GM19324 (cell line): Measurements from ENCODE around the gene ST3GAL4.

ENCODE experiments used
- ATAC-seq: cut with Tn5 transposase; IDR thresholded peaks from one replicate; pipeline ENCODE4 v1.9.1; 2021; ENCODE audit warnings: mild to moderate bottlenecking, moderate library complexity; ENCODE audit not compliant: unreplicated experiment, low FRiP score

The ST3GAL4 gene

GRCh38 chr11:126461996-126462395, 106.5 kb downstream of the ST3GAL4 start:
- ATAC-seq: no peak

- ATAC-seq: no peak
Observed at GRCh38 chr11:126462422-126462821, 106.9 kb downstream of the ST3GAL4 start.
